Measurements from ENCODE around the gene ZBTB14. TPM values are rescaled to one million over a fixed set of nuclear protein-coding genes. Genes with fewer than 3 reads are reported as not detected.

The ZBTB14 gene
- total RNA-seq, 2 donors from 2014 or later = 18.4 to 22.5 TPM

- DNase-seq (ENCODE audit: low spot score in 2 of 2) (no peak), ATAC-seq (no peak)
- Mint-ChIP-seq H3K36me3 (peaks cover 40 to 43% of the 10 kb centered on the region in 2 donors), H3K9me3 (peaks cover 0 to 4% of the 10 kb centered on the region in 2 donors), H3K27ac (no peak overlapping the region)
Observed at GRCh38 chr18:5244941-5245340, 50.6 kb downstream of the ZBTB14 start.

- H3K27ac Mint-ChIP-seq = no peak overlapping the region
Observed at GRCh38 chr18:5239447-5239846, 56.1 kb downstream of the ZBTB14 start.

More at GRCh38 chr18:5239447-5239846, 56.1 kb downstream of the ZBTB14 start:
- no peaks in the 10 kb centered on the region for H3K9me3 Mint-ChIP-seq
- no peak for ATAC-seq
- H3K36me3 Mint-ChIP-seq = peaks cover 50 to 59% of the 10 kb centered on the region in 2 donors
- DNase-seq (ENCODE audit: low spot score in 2 of 2) = no peak

Other genes starting within 250 kb of the ZBTB14 start
- not detected for gene AKAIN1, start 98.5 kb downstream of the ZBTB14 start, total RNA-seq
- gene EPB41L3, start 248.3 kb upstream of the ZBTB14 start, total RNA-seq = 10 to 100 TPM in 1 of 2 donors, 1 to 10 TPM in 1; 5.4 to 15.0 TPM